Effector CD8-positive, alpha-beta T cell (primary cell): Measurements from ENCODE around the gene AKT2.
"Not testable (repeated sequence)": the region's sequence is repeated elsewhere in the genome, so short reads cannot be mapped to it uniquely, and the experiment has no call there.

ENCODE experiments used
- DNase-seq: peaks from one replicate; lab custom pipeline; 2025; lab: John Stamatoyannopoulos, UW

AKT2 gene

GRCh38 chr19:40219029-40219428, 66.1 kb downstream of the AKT2 start:
- not testable (repeated sequence) for DNase-seq

- peak; percentile 22 for DNase-seq
Observed at GRCh38 chr19:40217934-40218890, 66.9 kb downstream of the AKT2 start, which contains the start of gene TTC9B. TSS of gene TTC9B (minus strand) at chr19:40218384. CDS start at chr19:40218381, 3 bp downstream.

- DNase-seq, result no peak
Observed at GRCh38 chr19:40217027-40217810, 67.9 kb downstream of the AKT2 start.

- DNase-seq, result no peak
Observed at GRCh38 chr19:40216777-40217026, 68.4 kb downstream of the AKT2 start.

- no peak for DNase-seq
Observed at GRCh38 chr19:40216013-40216776, 69.0 kb downstream of the AKT2 start.

- no peak for DNase-seq
Observed at GRCh38 chr19:40214936-40215335, 70.2 kb downstream of the AKT2 start.

- no peak for DNase-seq
Observed at GRCh38 chr19:40213882-40214570, 71.1 kb downstream of the AKT2 start.

- no peak for DNase-seq
Observed at GRCh38 chr19:40213251-40213829, 71.8 kb downstream of the AKT2 start.

GRCh38 chr19:40210889-40211288, 74.3 kb downstream of the AKT2 start:
- DNase-seq, result no peak

- no peak for DNase-seq
Observed at GRCh38 chr19:40208602-40209001, 76.5 kb downstream of the AKT2 start.

- DNase-seq, result no peak
Observed at GRCh38 chr19:40205760-40206159, 79.4 kb downstream of the AKT2 start.

- no peak for DNase-seq
Observed at GRCh38 chr19:40204381-40204780, 80.8 kb downstream of the AKT2 start.

- no peak for DNase-seq
Observed at GRCh38 chr19:40200341-40201099, 84.6 kb downstream of the AKT2 start.

- no peak for DNase-seq
Observed at GRCh38 chr19:40198272-40198990, 86.7 kb downstream of the AKT2 start.

- DNase-seq, result no peak
Observed at GRCh38 chr19:40193587-40193849, 91.6 kb downstream of the AKT2 start.

- DNase-seq, result no peak
Observed at GRCh38 chr19:40192758-40193586, 92.2 kb downstream of the AKT2 start.

- DNase-seq, result no peak
Observed at GRCh38 chr19:40191836-40192646, 93.1 kb downstream of the AKT2 start.
